HCT116 (cell line): ENCODE data around the gene LBHD1.

Experiments used
- CTCF ChIP-seq, 3 experiments: fragments of 200-600 bp in 1 of 3; sonication (generic) in 1 of 3; IDR thresholded peaks in 2 of 3; conservative IDR thresholded peaks in 1 of 3; 2 replicates each; pipeline ENCODE4 v1.5.1; 2012 to 2017; ENCODE audit warnings: low read depth in 2 of 3, low read length in 2 of 3, antibody characterized with exemption in 1 of 3, borderline replicate concordance in 1 of 3, control low read depth in 1 of 3, mild to moderate bottlenecking in 1 of 3, mixed read lengths in 1 of 3, mixed run types in 1 of 3, moderate library complexity in 1 of 3; ENCODE audit not compliant: insufficient read depth in 1 of 3
- EZH2 ChIP-seq: fragments of 200-600 bp; sonication (generic); IDR thresholded peaks from 2 replicates; pipeline ENCODE4 v1.6.1; 2017; ENCODE audit warnings: antibody characterized with exemption, mixed run types
- POLR2A ChIP-seq: IDR thresholded peaks from 2 replicates; pipeline ENCODE4 v1.7.0; 2011; ENCODE audit warnings: borderline replicate concordance; ENCODE audit not compliant: insufficient read depth, insufficient read length; ENCODE audit errors: extremely low read depth
- POLR2AphosphoS5 ChIP-seq: IDR thresholded peaks from 2 replicates; pipeline ENCODE4 v1.6.1; 2011; ENCODE audit warnings: mild to moderate bottlenecking, low read depth, low read length, moderate library complexity
- SP1 ChIP-seq: IDR thresholded peaks from 2 replicates; pipeline ENCODE4 v1.6.1; 2012; ENCODE audit warnings: low read depth

GRCh38 chr11:62694455-62695167 is 22.5 kb upstream of the LBHD1 start:
- TF ChIP-seq CTCF (IDR thresholded peaks at IDR 0.05 in 2 of 3, conservative IDR thresholded peaks at IDR 0.05 in 1 of 3; ENCODE audit: borderline replicate concordance in 1 of 3, insufficient read depth in 1 of 3, low read depth in 2 of 3, low read length in 2 of 3) (peak; percentile 86 to 88 (median 87); a peak in 5 of 6 replicates), EZH2 (no peak), POLR2A (no peak), SP1 (no peak), POLR2AphosphoS5 (0 out of 2 replicates have a peak, but pooled peaks have one; percentile 23)
